Astrocyte of the hippocampus (primary cell): ENCODE results near the gene DYRK1A.

ENCODE experiments used
- DNase-seq: peaks from one replicate; pipeline ENCODE4 v3.0.0; 2011; ENCODE audit warnings: low read depth, low spot score

Gene DYRK1A

DNA sequence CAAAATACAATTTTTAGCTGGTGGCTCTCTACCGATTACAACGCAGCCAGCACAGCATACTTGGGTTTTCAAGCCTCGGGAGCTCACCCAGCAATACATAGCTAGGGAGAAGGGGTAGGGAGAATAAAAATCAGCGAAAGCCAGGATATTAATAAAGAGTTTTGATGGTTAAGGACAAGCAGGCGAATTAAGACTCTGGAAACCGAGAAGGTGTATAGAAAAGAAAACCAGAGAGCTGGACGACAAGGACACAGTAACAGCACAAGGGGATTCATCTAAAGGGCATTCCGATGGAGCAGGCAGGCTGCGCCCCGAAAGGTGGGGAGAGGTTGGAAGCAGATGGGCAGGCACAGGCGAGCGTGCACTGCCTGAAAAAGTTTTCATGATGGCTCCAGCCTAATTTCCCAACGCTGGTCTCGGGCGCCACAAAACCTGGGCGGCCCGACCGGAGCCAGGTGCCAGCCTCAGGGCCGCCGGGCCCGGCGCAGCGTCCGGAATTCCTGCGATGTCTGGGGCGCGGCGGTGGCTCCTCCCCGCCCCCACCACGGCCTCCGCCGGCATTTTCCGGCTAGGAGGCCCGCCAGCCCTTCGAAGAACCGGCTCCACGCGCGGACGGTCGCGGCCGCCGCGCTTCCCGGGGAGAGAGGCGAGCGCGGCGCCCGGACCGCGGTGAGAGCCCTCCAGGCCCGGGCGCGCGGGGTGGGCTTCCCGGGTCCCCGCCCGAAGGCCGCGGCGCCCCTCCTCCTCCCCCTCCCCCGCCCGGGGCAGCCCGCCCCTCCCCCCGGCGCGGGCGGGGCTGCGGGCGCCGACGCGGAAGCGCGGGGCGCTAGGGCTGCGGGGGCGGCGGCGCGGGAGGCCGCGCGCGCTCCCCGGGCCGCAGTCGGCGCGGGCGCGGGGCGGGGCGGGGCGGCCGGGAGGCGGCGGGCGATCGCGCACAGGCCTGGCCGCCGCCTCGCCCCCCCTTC is 774 bp upstream of the DYRK1A start:
- peak; percentile 90 for DNase-seq

DNA sequence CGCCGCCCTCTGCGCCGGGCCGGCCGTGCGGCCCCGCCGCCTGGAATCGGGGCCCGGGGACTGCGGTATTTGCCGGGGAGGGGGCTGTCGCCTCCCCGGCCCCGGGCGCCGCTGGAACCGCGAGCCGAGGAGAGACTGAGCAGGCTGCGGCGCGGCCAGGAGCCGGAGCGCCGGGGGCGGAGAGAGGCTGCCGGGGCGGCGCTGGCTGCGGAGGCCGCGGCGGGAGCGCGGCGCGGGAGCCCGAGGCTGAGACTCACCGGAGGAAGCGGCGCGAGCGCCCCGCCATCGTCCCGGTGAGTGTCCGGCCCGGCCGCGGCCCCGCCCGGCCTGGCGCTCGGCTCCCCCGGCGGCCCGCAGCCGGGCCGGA is 746 bp downstream of the DYRK1A start:
- no peak for DNase-seq

DNA sequence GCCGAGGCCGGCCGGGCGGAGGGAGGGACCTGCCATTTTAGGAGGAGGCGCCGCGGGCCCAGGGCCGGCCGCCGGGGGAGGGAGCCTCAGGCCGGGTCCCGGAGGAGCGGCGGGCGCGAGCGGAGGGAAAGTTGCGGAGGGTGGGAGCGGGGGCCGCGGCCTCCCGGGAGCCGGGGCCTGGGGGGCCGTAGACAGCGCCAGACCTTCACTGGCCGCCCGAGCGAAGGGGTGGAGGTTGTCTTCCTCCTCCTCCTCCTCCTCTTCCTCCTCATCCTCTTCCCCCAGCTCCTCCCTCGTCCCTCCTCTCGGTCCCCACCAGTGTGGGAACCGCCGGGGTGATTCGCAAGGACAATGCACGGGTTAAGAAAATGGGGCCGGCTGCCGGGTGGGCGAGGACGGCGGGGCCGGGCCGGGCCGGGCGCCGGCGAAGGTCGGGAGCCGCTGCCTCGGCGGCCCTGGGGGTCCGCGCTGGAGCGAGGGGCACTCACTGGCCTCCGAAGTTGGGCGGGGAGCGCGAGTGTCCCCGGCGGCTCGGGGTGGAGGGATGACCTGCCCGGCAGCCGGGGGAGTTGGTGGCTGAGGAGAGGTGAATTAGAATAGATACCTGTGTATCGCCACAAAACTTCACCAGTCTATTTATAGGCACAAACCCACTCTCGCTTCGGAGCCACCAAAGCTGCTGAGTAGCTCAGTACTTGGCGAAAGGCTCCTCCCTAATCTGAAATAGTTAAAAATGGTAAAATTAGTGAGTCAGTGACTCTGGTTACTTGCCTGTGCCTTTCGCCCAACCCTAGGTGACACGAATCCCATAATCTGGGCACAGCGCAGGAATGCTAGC is 1.3 kb downstream of the DYRK1A start:
- DNase-seq: peak; percentile 61

- peak; percentile 51 for DNase-seq
Measured at GRCh38 chr21:37368541-37369279, 2.1 kb downstream of the DYRK1A start.

GRCh38 chr21:37369307-37369854 is 2.8 kb downstream of the DYRK1A start:
- peak; percentile 13 for DNase-seq

DNA sequence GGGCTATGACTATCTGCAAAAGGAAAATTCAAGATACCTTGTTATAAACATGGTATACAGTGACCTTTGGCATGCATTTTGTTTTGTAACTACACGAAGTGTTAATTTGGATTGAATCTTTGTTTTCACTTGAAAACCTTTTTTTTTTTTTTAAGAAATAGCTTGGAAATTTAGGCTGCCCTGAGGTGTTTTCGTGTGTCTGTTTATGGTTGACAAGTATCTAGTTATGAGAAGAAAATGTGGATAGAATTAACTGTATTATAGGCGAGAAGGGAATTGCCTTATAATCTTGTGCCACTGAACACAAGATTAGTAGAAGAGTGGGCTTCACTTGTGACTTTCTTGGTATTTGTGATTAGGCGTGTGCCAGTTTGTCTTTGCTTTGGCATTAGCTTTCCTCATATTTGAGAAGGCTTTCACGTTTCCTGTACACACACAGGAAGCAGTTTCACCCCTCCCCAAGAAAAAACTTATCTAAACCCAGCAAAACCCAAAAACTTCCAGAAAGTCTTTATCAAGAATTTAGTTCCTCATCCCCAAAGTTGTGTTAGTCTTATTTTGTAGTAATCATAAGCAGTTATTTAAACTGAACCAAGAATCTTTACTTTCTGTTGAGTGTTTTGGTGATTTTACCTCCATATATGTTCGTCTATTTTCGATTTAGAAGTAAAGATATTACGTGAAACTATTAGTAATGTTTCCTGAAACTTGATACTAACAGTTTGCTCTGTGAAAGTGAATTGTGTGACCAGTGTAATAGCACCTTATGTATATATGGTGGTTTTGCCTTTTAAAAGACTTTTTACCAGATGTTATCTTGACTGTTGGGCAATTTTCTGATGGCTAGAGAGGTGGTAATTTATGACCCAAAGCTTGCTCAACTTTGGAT is 3.8 kb downstream of the DYRK1A start:
- no peak for DNase-seq

DNA sequence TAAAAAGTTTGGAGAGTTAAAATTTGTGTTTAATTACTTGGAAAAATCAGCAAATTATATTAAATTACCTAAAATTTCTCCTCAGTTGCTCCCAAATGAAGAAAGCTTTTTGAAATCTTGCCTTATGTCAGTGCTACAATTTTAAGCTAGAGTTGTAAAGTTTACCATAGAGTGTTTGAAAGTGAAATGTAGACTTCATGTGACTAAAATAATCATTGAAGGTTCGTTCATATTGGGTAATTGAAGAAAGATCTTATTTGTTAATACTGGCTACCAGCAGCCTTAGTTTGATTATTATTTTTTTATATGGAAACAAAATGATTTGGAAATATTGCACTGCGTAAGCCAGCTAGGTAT is 4.4 kb downstream of the DYRK1A start:
- no peak for DNase-seq

- DNase-seq: no peak
Measured at GRCh38 chr21:37372127-37372731, 5.7 kb downstream of the DYRK1A start.

DNA sequence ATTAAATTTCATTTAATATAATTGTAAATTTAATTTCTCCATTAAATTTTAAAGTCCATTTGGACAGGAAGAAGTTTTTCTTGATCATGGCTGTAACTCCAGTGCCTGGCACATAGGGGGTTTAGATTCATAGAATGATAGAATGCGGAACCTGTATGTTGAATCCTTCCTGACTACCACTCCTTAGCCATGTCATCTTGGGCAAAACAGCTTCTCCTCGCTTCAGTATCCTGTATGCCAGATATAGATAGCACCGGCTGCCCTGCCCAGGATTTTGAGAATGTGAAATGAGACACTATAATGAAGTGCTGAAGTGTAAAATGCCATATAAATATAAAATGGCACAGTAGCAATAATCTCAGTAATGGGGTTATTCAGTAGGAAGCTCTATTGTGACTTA is 6.4 kb downstream of the DYRK1A start:
- no peak for DNase-seq

GRCh38 chr21:37373539-37373938 is 7.0 kb downstream of the DYRK1A start:
- no peak for DNase-seq

DNA sequence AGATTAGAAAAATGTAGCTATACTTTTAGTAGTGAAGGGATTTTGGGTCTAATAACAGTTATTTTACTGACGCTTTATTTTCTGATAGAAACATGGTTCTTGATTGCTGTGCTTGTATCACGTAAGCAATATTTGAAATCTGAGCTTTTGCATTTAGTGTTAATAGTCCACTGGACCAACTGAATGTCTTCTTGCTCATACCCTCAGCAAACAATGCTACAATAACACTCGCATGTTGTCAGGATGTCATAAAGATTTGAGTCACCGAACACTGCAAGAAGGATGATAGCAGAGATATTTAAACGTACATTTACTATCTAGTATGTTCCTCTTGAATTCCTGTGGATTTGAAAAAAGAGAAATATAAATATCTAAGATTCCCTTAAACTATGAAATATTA is 7.5 kb downstream of the DYRK1A start:
- no peak for DNase-seq

DNA sequence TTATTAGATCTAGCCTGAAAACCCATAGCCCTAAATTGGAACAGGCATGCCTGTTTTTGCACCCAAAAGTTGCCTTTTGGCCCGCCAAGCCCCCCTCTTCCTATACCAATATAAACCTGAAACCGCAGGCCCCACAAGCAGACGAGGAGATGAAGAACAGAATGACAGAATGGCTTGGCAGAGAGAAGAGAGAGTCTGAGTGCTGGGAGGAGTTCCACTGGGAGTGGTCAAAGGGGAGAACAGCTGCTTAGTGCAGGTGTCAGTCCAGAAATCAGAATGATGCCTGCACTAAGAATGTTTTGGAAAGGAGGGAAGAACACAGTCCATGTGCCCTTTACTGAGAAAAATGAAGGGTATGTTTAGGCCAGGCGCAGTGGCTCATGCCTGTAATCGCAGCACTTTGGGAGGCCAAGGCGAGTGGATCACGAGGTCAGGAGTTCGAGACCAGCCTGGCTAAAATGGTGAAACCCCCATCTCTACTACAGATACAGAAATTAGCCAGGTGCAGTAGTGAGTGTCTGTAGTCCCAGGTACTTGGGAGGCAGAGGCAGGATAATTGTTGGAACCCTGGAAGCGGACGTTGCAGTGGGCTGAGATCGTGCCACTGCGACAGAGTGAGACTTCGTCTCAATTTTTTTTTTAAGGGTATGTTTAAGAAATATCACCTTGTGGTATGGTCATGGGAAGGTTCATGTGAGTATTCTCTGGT is 9.4 kb downstream of the DYRK1A start:
- DNase-seq: no peak

DNA sequence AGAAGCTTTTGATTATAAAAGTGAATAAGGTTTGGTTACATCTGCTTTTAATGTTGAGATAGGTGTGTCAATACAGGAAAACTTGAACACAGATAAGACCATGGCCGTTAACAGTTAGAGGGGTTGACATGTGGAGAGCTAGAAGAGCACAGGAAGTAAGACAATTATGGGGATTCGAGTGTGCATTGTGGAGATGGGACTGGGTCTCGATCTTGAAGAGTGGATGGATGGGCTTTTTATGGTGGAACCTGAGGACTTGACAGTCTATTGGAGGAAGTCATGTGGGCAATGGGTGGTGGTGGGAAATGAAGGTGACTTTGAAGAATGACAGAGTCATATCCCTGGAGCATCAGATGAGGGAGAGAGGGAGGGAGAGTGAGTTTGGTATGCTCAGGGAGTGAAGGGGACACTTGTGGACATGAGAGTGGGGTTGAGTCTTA is 12.1 kb downstream of the DYRK1A start:
- no peak for DNase-seq

DNA sequence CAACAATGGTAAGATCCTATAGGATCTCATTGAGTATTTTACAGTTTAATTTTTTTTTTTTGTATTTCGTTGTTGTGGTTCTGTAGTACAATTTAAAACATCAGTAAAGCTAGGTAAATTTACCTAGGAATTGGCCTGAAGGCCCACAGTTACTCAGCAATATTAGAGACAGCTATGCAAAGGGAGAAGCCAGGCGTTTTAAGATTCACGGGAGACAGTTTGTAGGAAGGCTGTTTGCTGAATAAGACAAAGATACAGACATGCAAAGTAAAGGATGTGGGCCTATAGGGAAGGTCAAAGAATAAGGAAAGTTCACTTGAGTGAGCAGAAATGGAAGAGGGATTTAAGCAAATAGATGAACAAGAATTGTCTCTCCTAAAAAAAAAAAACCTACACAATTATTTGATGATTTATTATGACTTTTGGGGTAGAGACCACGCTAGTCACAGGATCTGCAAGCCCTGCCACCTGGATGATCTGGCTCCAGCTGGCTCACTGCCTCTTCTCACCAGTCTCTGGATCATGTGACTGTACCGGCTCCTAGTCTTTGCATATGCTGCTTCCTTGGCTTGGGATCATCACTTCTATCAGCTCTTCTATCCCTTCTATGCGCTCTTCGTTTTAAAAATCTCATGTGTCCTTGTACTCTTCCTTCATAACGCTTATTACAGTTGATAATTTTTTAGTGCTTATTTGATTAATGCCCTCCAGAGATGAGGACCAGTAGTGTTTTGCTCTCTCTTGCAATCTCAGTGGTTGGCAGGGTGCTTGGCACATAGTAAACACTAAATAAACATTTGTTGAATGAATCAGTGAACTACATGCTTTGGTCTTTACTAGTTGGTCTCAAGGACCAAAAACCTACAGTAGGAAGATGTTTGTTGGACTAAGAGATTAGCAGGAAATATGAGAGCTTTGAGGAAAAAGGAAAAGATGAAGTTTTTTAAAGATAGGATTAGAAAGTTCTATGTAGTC is 14.1 kb downstream of the DYRK1A start:
- no peak for DNase-seq

DNA sequence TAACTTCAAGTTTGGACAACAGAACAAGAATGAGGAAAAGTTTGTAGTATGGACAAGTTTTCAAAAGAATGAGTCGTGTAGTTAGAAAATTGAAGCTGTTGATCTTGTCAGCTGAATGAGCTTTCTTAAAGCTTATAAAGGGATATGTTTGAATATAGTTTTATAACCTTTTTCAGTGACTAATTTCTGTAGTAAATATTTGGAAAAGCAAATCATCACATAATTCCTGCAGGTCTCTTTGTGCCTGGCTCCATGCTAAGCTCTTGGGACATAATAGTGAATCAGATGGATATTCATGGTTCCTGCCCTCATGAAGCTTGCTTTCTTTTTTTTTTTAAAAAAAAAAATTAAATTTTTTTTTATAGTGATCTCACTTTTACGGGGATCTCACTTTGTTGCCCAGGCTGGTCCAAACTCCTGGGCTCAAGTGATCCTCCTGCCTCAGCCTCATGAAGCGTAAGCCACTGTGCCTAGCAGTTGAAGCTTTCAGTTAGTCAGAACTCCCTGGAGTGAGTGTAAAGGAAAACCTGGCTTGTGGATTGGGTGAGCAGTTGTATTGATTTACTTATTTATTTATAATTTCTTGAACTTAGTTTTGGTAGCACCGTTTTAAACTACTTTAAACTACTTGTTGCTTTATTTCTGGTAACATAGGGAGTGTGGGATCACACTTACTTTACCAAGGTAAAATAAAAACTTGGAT is 15.5 kb downstream of the DYRK1A start:
- no peak for DNase-seq

DNA sequence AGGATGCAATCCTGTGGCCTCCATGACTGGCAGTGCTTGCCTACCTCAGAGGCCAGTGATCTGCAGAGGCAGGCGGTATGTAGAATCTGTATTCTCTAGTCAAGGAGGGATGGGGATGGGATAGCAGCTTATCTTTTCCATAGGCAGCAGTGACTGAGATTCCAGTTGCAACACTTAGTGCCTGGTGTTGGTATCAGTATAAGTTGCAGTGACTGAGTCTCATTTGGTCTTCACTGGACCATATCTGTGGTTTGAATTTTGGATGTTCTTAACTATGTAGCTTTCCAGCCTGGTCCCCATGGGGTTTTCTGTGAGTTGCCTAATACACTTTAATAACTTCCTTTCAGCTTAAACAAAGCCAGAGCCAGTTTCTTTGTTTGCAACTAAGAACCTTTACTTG is 16.5 kb downstream of the DYRK1A start:
- no peak for DNase-seq

- DNase-seq: no peak
Measured at GRCh38 chr21:37383784-37384311, 17.3 kb downstream of the DYRK1A start.

DNA sequence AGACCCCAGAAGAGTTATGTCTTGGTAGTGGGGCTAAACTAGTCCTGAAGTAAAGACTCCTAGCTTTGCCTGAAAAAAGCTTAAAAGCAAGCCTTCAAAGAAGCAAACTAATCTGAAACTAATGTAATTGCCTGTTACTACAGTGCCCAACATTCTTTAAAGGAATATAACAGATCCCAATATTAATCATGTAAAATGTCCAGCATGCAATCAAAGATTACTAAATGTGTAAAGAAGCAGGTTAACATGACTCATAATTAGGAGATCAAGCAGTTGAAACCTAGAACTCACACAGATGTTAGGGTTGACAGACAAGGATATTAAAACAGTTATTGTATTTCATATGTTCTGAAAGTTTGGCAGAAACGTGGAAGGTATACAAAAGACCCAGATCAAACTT is 17.8 kb downstream of the DYRK1A start:
- DNase-seq: no peak
